ENCODE results near the gene STYXL2. TPM values are rescaled to one million over a fixed set of nuclear protein-coding genes. Genes with fewer than 3 reads are reported as not detected.

Gene STYXL2
- total and polyA plus RNA-seq, 2 of the 4 experiments (the other 2 are of a cell fraction), result not detected

- Histone ChIP-seq H3K27ac (ENCODE audit: insufficient read depth, low read length) (no peak overlapping the region), H3K4ac (ENCODE audit: low read depth, low read length) (no peak overlapping the region), H4K8ac (ENCODE audit: low read depth in 2 of 2, low read length in 2 of 2) (no peak overlapping the region), H2BK120ac (ENCODE audit: low read depth, low read length) (no peak overlapping the region), H4K5ac (ENCODE audit: low read depth, low read length) (no peak overlapping the region), H3K4me2 (ENCODE audit: low read depth, low read length) (no peak overlapping the region), H2BK5ac (ENCODE audit: low read depth, low read length, poor library complexity, severe bottlenecking) (no peak overlapping the region), H3K4me3 (ENCODE audit: insufficient read depth, low read depth, low read length) (no peak overlapping the region), H4K91ac (ENCODE audit: insufficient read depth, low read depth, low read length) (no peak overlapping the region), H3K14ac (replicated peaks; ENCODE audit: low read depth, low read length) (no peak overlapping the region), H3K36me3 (ENCODE audit: control insufficient read depth, insufficient read depth, low read length) (no peaks in the 10 kb centered on the region), H2AFZ (replicated peaks; ENCODE audit: low read length, poor library complexity) (no peak overlapping the region), H3K18ac (ENCODE audit: low read depth, low read length) (no peak overlapping the region), H4K20me1 (ENCODE audit: insufficient read depth, low read length) (no peaks in the 10 kb centered on the region), H2BK20ac (ENCODE audit: low read depth, low read length) (no peak overlapping the region), H3K56ac (ENCODE audit: extremely low read depth, insufficient read depth, low read length) (no peak overlapping the region), H3K23ac (ENCODE audit: low read depth, low read length) (no peak overlapping the region), H3K9me3 (ENCODE audit: control insufficient read depth, insufficient read depth, low read length) (no peaks in the 10 kb centered on the region), H3K9me1 (ENCODE audit: insufficient read depth, low read length) (no peaks in the 10 kb centered on the region), H3K27me3 (ENCODE audit: control insufficient read depth, insufficient read depth, low read length) (no peaks in the 10 kb centered on the region; the same call in 1 of the 2 replicates), H3K4me1 (ENCODE audit: control insufficient read depth, insufficient read depth, low read length) (no peaks in the 10 kb centered on the region), H2BK15ac (ENCODE audit: low read depth, low read length) (no peak overlapping the region), H3K9ac (ENCODE audit: low read depth, low read length) (no peak overlapping the region), H3K79me1 (ENCODE audit: low read depth in 1 of 2, low read length in 2 of 2) (no peaks in the 10 kb centered on the region), H2AK5ac (ENCODE audit: low read depth, low read length) (no peak overlapping the region), H2AK9ac (replicated peaks; ENCODE audit: low read depth, low read length, poor library complexity) (no peak overlapping the region)
- in situ Hi-C loops (cut with MboI; ENCODE audit: low sequenced_read_pairs) (no loop called here), intact Hi-C loops (cut with micrococcal nuclease) (no loop called here), dilution Hi-C loops (cut with HindIII; ENCODE audit: low sequenced_read_pairs, unreplicated experiment) (no loop called here)
- ATAC-seq (ENCODE audit: low read depth), result no peak
- CTCF ChIA-PET, result no interaction called here
- no TSS peak for BruUV-seq (replicated peaks)
- WGBS, 2 experiments (ENCODE audit: extremely low coverage in 2 of 2, insufficient read length in 1 of 2), result no CpG with 5 or more reads among the region's 8 CpGs
- POLR2A ChIA-PET (ENCODE audit: unreplicated experiment), result no interaction called here
- no peak for TF ChIP-seq FOS (IDR thresholded peaks at IDR 0.05; ENCODE audit: low read depth, low read length)
- no peak for TF ChIP-seq POLR2A (IDR thresholded peaks at IDR 0.05; ENCODE audit: low read depth, low read length)
- TF ChIP-seq MAZ (IDR thresholded peaks at IDR 0.05; ENCODE audit: borderline replicate concordance, low read depth, low read length), result no peak
- TF ChIP-seq ELK1 (IDR thresholded peaks at IDR 0.05; ENCODE audit: borderline replicate concordance, low read depth, low read length), result no peak
- no peak for TF ChIP-seq USF2 (IDR thresholded peaks at IDR 0.05; ENCODE audit: low read depth, low read length)
- no peak for TF ChIP-seq RFX5 (IDR thresholded peaks at IDR 0.05; ENCODE audit: low read depth, low read length)
- no peak for TF ChIP-seq CEBPB (IDR thresholded peaks at IDR 0.05; ENCODE audit: low read depth, low read length)
- no peak for TF ChIP-seq RCOR1 (IDR thresholded peaks at IDR 0.05; ENCODE audit: insufficient replicate concordance, low read length)
- no peak for DNase-seq
These were observed 17.7 kb upstream of the STYXL2 start for GRCh38 chr1:167076136-167076710.

Measured in IMR-90 (cell line).